RWPE1 (cell line): ENCODE data around the gene RBM33.

Experiments
- CTCF ChIA-PET: fragments of 350-600 bp; sonication (Branson Sonifier 250); formaldehyde crosslinking; extraction: SDS; loops from one replicate; lab custom pipeline; 2021; lab: Yijun Ruan, JAX
- POLR2A ChIA-PET: fragments of 400-600 bp; formaldehyde crosslinking; extraction: SDS; loops from one replicate; lab custom pipeline; 2020; ENCODE audit warnings: antibody characterized with exemption; ENCODE audit not compliant: low non-redundant PET; lab: Yijun Ruan, JAX
- DNase-seq: peaks from one replicate; pipeline ENCODE4 v3.0.0; 2012; ENCODE audit warnings: low spot score
- H3K27ac ChIP-seq: fragments of 450-650 bp; 2 replicates; pipeline ENCODE4 v1.5.1; 2017
- TF ChIP-seq, protein P1 (sequence below): fragments of 450-650 bp; conservative IDR thresholded peaks from 2 replicates; pipeline ENCODE4 v1.5.1; 2017; ENCODE audit warnings: low read depth, mild to moderate bottlenecking

The RBM33 gene

DNA sequence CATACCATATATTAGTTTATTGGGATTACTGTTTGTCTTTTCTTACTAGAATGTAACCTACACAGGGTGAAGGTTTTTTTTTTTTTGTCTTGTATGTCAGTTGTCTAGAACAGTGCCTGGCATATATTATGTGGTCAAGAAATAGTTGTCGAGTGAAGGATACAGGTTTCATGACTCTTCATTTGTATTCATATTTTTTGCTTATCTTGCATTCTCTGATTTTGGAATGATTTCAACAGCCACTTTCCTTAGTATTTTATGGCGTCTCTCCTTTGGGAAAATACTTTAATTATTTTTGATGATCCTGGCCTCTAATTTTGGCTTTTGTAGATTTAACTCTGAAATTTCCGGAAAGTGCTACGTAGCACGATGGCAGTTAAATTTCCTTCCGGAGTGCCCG, 12.4 kb downstream of the RBM33 start:
- ChIA-PET CTCF (no interaction called here), POLR2A (no interaction called here)
- no peak overlapping the region for H3K27ac ChIP-seq
- DNase-seq: no peak
- TF ChIP-seq, protein P1, sequence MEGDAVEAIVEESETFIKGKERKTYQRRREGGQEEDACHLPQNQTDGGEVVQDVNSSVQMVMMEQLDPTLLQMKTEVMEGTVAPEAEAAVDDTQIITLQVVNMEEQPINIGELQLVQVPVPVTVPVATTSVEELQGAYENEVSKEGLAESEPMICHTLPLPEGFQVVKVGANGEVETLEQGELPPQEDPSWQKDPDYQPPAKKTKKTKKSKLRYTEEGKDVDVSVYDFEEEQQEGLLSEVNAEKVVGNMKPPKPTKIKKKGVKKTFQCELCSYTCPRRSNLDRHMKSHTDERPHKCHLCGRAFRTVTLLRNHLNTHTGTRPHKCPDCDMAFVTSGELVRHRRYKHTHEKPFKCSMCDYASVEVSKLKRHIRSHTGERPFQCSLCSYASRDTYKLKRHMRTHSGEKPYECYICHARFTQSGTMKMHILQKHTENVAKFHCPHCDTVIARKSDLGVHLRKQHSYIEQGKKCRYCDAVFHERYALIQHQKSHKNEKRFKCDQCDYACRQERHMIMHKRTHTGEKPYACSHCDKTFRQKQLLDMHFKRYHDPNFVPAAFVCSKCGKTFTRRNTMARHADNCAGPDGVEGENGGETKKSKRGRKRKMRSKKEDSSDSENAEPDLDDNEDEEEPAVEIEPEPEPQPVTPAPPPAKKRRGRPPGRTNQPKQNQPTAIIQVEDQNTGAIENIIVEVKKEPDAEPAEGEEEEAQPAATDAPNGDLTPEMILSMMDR: no peak

DNA sequence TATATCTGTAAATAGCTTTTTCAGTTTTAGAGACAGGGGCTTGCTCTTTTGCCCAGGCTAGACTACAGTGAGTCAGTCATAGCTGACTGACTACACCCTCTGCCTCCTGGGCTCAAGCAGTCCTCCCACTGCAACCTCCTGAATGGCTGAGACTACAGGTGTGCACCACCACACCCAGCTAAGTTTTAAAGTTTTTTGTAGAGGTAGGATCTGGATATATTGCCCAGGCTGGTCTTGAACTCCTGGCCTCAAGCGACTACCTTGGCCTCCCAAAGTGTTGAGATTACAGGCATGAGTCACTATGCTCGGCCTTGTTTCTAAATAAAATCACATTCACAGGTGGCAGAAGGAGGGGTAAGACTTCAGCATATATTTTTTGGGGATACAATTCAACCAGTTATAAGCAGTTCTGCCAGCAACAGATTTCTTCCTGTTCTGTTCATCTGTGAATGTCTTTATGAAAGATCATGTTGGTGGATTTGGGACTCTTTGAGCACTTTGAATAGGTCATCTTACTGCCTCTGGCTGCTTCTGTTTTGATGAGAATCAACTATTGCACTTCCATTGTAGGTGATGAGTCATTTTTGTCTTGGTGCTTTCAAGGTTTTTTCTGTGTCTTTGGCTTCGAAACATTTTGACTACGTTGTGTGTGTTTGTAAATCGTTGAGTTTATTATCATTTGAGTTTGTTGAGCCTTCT, 15.7 kb downstream of the RBM33 start:
- no peak for DNase-seq
- ChIA-PET CTCF (no interaction called here), POLR2A (no interaction called here)
- TF ChIP-seq, protein P1: no peak
- no peak overlapping the region for H3K27ac ChIP-seq

DNA sequence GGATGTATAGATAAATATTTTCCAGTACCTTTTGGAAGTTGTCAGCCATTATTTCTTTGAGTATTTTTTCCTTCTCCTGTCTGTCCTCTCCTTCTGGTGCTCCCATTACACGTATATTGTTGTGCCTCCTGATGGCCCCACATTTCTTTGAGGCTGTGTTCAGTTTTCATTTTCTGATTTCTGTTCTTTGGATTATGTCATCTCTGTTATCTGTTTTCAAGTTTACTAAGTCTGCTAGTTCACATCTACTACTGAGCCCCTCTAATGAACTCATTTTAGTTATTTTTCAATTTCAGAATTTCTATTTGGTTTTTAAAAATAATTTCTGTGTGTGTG, 16.3 kb downstream of the RBM33 start:
- H3K27ac ChIP-seq: no peak overlapping the region
- no peak for DNase-seq
- TF ChIP-seq, protein P1: no peak
- ChIA-PET POLR2A (no interaction called here), CTCF (no interaction called here)

DNA sequence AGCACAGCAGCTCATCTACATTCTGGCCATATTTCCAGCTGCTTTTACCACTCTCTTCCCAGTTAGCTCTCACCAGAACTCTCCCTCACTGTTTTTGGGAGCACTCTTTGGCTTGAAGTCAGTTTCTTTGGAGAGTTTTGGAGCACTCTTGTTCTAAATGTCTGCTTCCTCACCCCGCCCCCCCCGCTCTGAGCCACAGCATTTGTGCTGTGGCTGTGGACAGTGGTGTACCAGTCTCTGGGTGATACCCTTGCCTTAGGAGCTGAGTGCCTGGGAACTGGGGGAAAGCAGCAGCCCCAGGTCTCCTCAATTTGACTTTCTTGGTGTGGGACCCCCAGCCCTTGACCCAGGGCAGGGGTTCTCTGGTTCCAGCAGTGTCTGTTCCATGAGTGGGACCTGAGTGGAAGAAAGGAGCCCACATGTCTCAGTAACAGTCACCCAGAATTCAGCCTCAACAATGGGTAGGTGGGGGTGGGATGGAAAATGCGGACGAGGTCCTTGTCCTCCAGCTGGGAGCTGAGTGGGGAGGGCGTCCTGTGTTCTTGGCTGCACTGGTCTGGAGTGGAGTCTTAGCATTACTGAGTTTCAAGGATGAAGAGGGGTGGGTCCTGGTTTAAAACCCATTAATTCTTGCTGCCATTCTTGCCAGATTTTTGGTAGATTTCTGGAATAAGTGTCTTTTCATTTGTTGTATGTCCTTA, 18.0 kb downstream of the RBM33 start:
- ChIA-PET POLR2A (no interaction called here), CTCF (no interaction called here)
- no peak for DNase-seq
- H3K27ac ChIP-seq: no peak overlapping the region
- TF ChIP-seq, protein P1: no peak

DNA sequence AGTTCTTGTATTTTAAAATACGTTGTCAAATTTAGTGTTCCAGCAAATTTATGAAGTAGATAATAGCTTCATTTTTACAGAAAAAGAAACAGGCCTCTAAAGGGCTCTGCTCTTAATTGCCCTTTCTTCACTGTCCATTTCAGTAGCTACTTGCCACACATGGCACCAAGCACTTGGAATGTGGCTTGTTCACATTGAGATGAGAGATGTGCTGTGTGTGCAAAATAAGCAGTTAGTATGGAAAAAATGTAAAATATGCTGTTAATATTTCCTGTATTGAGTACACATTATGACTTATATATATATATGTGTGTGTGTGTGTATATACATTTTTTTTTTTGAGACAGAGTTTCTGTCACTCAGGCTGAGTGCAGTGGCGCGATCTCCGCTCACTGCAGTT, 19.5 kb downstream of the RBM33 start:
- DNase-seq: no peak
- TF ChIP-seq, protein P1: no peak
- CTCF ChIA-PET: interaction anchor here (0.7 kb wide), 1 partner anchor 559 kb away, joined by 3 read pairs; no protein-coding TSS in a partner anchor
- POLR2A ChIA-PET: no interaction called here
- no peak overlapping the region for H3K27ac ChIP-seq

DNA sequence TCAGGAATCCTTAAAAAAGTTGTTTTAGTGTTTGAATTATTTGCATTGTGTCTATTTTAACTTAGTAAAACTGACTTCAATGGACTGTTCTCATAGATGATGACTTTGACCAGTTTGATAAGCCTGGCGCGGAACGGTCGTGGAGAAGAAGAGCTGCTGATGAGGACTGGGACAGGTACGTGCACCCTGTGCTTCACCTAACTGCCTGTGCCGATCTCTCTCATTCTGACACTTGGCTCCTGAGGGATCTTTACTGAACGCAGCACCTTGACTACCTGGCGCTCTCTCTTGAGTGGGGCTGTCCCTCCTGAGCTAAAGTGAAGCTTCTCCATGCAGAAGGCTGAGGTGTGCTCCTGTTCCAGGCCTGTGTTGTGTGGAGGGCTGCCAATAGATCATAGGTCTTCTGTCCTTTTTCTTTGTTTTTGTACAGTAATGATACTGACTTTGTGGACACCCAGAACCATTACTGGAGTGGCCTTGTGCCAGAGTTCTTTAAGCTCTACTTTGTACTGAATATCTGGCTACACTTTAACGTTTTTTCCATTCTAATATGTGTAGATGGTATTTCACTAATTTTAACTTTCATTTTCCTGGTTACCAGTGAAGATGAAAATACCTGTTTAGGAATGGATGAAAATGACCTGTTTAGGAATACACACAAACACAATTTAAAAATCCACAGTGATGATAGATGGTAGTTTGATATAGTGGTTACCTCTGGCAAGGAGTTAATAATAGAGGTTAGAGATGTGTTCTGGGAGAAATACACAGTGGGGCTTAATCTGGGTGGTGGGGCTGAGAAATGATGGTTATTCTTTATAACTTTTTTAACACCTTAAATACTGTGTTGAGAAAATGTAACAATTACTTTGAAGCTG, 20.9 kb downstream of the RBM33 start:
- TF ChIP-seq, protein P1: no peak

More for the DNA sequence above, 20.9 kb downstream of the RBM33 start:
- ChIA-PET CTCF (no interaction called here), POLR2A (no interaction called here)
- DNase-seq: no peak
- peak overlapping the region; percentile 70 for H3K27ac ChIP-seq
